H9 (cell line): Measurements from ENCODE around the gene CD9. TPM values are rescaled to one million over a fixed set of nuclear protein-coding genes. Genes with fewer than 3 reads are reported as not detected.
A peak's percentile ranks its signal among the peaks of the same experiment; 100 is the strongest.

Experiments
- DNase-seq: peaks from one replicate; pipeline ENCODE4 v3.0.0-alpha.2; 2017
- H2AFZ ChIP-seq: one replicate; pipeline ENCODE4 v1.6.1; 2013; ENCODE audit warnings: mild to moderate bottlenecking, low read length, control low read depth, moderate library complexity
- H2AK5ac ChIP-seq: 2 replicates; pipeline ENCODE4 v1.6.1; 2013; ENCODE audit warnings: low read length, control low read depth, mixed read lengths; ENCODE audit not compliant: insufficient read length
- H2BK120ac ChIP-seq: one replicate; pipeline ENCODE4 v1.6.1; 2013; ENCODE audit warnings: low read depth, mild to moderate bottlenecking, low read length, control low read depth, inconsistent platforms; ENCODE audit not compliant: poor library complexity, severe bottlenecking
- H2BK12ac ChIP-seq: 2 replicates; pipeline ENCODE4 v1.6.1; 2013; ENCODE audit warnings: low read length, control low read depth, mixed read lengths, low read depth; ENCODE audit not compliant: insufficient read length
- H2BK15ac ChIP-seq: 2 replicates; pipeline ENCODE4 v1.6.1; 2013; ENCODE audit warnings: low read depth, low read length, control low read depth
- H2BK20ac ChIP-seq: one replicate; pipeline ENCODE4 v1.6.1; 2013; ENCODE audit warnings: low read depth, mild to moderate bottlenecking, low read length, control low read depth, inconsistent platforms; ENCODE audit not compliant: poor library complexity, severe bottlenecking
- H2BK5ac ChIP-seq: 2 replicates; pipeline ENCODE4 v1.6.1; 2013; ENCODE audit warnings: low read length, control low read depth, mixed read lengths; ENCODE audit not compliant: insufficient read length
- H3K14ac ChIP-seq: 2 replicates; pipeline ENCODE4 v1.6.1; 2013; ENCODE audit warnings: low read length, control low read depth; ENCODE audit not compliant: insufficient read depth
- H3K18ac ChIP-seq: 2 replicates; pipeline ENCODE4 v1.6.1; 2013; ENCODE audit warnings: low read depth, mild to moderate bottlenecking, mixed read lengths, low read length, control low read depth; ENCODE audit not compliant: insufficient read length
- H3K23ac ChIP-seq: 2 replicates; pipeline ENCODE4 v1.6.1; 2013; ENCODE audit warnings: low read length, control low read depth, mixed read lengths, low read depth; ENCODE audit not compliant: insufficient read length
- H3K23me2 ChIP-seq: 2 replicates; pipeline ENCODE4 v1.6.1; 2013; ENCODE audit warnings: low read depth, mild to moderate bottlenecking, mixed read lengths, low read length, control low read depth; ENCODE audit not compliant: insufficient read length, poor library complexity, severe bottlenecking
- H3K27ac ChIP-seq: 2 replicates; pipeline ENCODE4 v1.5.1; 2013; ENCODE audit warnings: low read length, control low read depth, mixed read lengths, low read depth; ENCODE audit not compliant: insufficient read length
- H3K27me3 ChIP-seq: 2 replicates; pipeline ENCODE4 v1.6.1; 2013; ENCODE audit warnings: low read length, control low read depth, inconsistent platforms; ENCODE audit not compliant: insufficient read depth
- H3K4ac ChIP-seq: 2 replicates; pipeline ENCODE4 v1.6.1; 2013; ENCODE audit warnings: low read depth, mild to moderate bottlenecking, control low read depth, inconsistent platforms, low read length, moderate library complexity
- H3K4me1 ChIP-seq: 2 replicates; pipeline ENCODE4 v1.6.1; 2013; ENCODE audit warnings: low read length, control low read depth, inconsistent platforms; ENCODE audit not compliant: insufficient read depth
- H3K4me2 ChIP-seq: 2 replicates; pipeline ENCODE4 v1.6.1; 2013; ENCODE audit warnings: low read length, control low read depth, mixed read lengths; ENCODE audit not compliant: insufficient read length, insufficient read depth
- H3K56ac ChIP-seq: 2 replicates; pipeline ENCODE4 v1.6.1; 2013; ENCODE audit warnings: low read depth, mild to moderate bottlenecking, mixed read lengths, low read length, control low read depth; ENCODE audit not compliant: insufficient read length
- H3K79me1 ChIP-seq: 2 replicates; pipeline ENCODE4 v1.6.1; 2013; ENCODE audit warnings: low read depth, mild to moderate bottlenecking, moderate library complexity, low read length, control low read depth, inconsistent platforms; ENCODE audit not compliant: insufficient read depth, poor library complexity, severe bottlenecking
- H3K79me2 ChIP-seq: 2 replicates; pipeline ENCODE4 v1.6.1; 2013; ENCODE audit warnings: low read length, control low read depth, inconsistent platforms; ENCODE audit not compliant: insufficient read depth
- H3K9ac ChIP-seq: 2 replicates; pipeline ENCODE4 v1.6.1; 2013; ENCODE audit warnings: low read length, control low read depth, mixed read lengths; ENCODE audit not compliant: insufficient read length; ENCODE audit errors: extremely low read depth
- H3K9me3 ChIP-seq: one replicate; pipeline ENCODE4 v1.6.1; 2013; ENCODE audit warnings: low read depth, low read length, inconsistent platforms; ENCODE audit not compliant: control insufficient read depth
- H3T11ph ChIP-seq: one replicate; pipeline ENCODE4 v1.6.1; 2013; ENCODE audit warnings: mild to moderate bottlenecking, low read length, control low read depth, inconsistent platforms
- H4K20me1 ChIP-seq: one replicate; pipeline ENCODE4 v1.6.1; 2013; ENCODE audit not compliant: control insufficient read depth, insufficient read length, insufficient read depth
- H4K5ac ChIP-seq: 2 replicates; pipeline ENCODE4 v1.6.1; 2013; ENCODE audit warnings: low read depth, mild to moderate bottlenecking, mixed read lengths, low read length, control low read depth; ENCODE audit not compliant: insufficient read length
- H4K8ac ChIP-seq: replicated peaks from 2 replicates; pipeline ENCODE4 v1.6.1; 2013; ENCODE audit warnings: low read length, control low read depth, mixed read lengths, low read depth; ENCODE audit not compliant: insufficient read length
- H4K91ac ChIP-seq: 2 replicates; pipeline ENCODE4 v1.6.1; 2013; ENCODE audit warnings: low read depth, mild to moderate bottlenecking, moderate library complexity, mixed read lengths, low read length, control low read depth; ENCODE audit not compliant: insufficient read length
- H3K27ac Mint-ChIP-seq, 3 experiments: 2 replicates in 2 of 3; 3 replicates in 1 of 3; pipeline ENCODE4 v1.8.0; 2020 to 2021; ENCODE audit warnings: mixed read lengths in 3 of 3, mild to moderate bottlenecking in 1 of 3, moderate library complexity in 1 of 3
- H3K27me3 Mint-ChIP-seq: 2 replicates; pipeline ENCODE4 v1.8.0; 2021; ENCODE audit warnings: low read depth, mild to moderate bottlenecking, moderate library complexity, mixed read lengths
- H3K36me3 Mint-ChIP-seq, 3 experiments: 2 replicates in 2 of 3; 3 replicates in 1 of 3; pipeline ENCODE4 v1.8.0; 2020 to 2021; ENCODE audit warnings: low read depth in 3 of 3, mixed read lengths in 3 of 3; ENCODE audit not compliant: insufficient read depth in 1 of 3
- H3K4me1 Mint-ChIP-seq, 2 experiments: 2 replicates each; pipeline ENCODE4 v1.8.0; 2020; ENCODE audit warnings: mixed read lengths in 2 of 2
- H3K4me3 Mint-ChIP-seq, 2 experiments: 2 replicates in 1 of 2; 3 replicates in 1 of 2; pipeline ENCODE4 v1.8.0; 2020 to 2021; ENCODE audit warnings: mild to moderate bottlenecking in 2 of 2, mixed read lengths in 2 of 2, moderate library complexity in 1 of 2
- H3K9me3 Mint-ChIP-seq, 2 experiments: 2 replicates in 1 of 2; 3 replicates in 1 of 2; pipeline ENCODE4 v1.8.0; 2020; ENCODE audit warnings: mild to moderate bottlenecking in 2 of 2, mixed read lengths in 2 of 2, moderate library complexity in 1 of 2
- WGBS: extraction: QIAGEN DNeasy Blood & Tissue Kit; methylation state at CpG from one replicate; pipeline ENCODE4 v1.1.7; 2013; ENCODE audit warnings: missing lambda C conversion rate, low lambda C conversion rate, mixed read lengths; ENCODE audit not compliant: insufficient read length; ENCODE audit errors: extremely low coverage; 5-methylcytosine and 5-hydroxymethylcytosine counted together
- total RNA-seq: library from RNA; stranded (reverse); gene quantifications from 2 replicates; pipeline ENCODE4 v1.2.1, GENCODE V29; 2021
- TF ChIP-seq, protein P1 (sequence below): fragments of 200-600 bp; sonication (generic); conservative IDR thresholded peaks from 3 replicates; pipeline ENCODE4 v1.8.0; 2021; ENCODE audit warnings: antibody characterized with exemption, mild to moderate bottlenecking

CD9 gene
- total RNA-seq, 1 experiment from 2014 or later: 132 TPM

GRCh38 chr12:6206327-6206726 lies 6.1 kb downstream of the CD9 start:
- Histone ChIP-seq H3K27me3 (no peaks in the 10 kb centered on the region), H2BK15ac (no peak overlapping the region), H2AK5ac (no peak overlapping the region), H2BK20ac (no peak overlapping the region), H4K91ac (no peak overlapping the region), H3K14ac (no peak overlapping the region), H3K4me1 (peaks cover 42% of the 10 kb centered on the region), H3K9me3 (no peaks in the 10 kb centered on the region), H3K4me2 (no peak overlapping the region), H4K8ac (no peak overlapping the region), H3K23me2 (peaks cover 3% of the 10 kb centered on the region), H2BK12ac (no peak overlapping the region), H2BK120ac (no peak overlapping the region), H2AFZ (no peak overlapping the region), H3K4ac (no peak overlapping the region), H3K18ac (no peak overlapping the region), H3K79me1 (peaks cover 11% of the 10 kb centered on the region), H4K5ac (no peak overlapping the region), H3K79me2 (peaks cover 16% of the 10 kb centered on the region), H4K20me1 (no peaks in the 10 kb centered on the region), H3K27ac (no peak overlapping the region), H3T11ph (no peak overlapping the region), H2BK5ac (no peak overlapping the region), H3K56ac (no peak overlapping the region), H3K9ac (no peak overlapping the region), H3K23ac (no peak overlapping the region)
- DNase-seq: no peak
- Mint-ChIP-seq H3K4me3 (peak overlapping the region in 1 of 2 experiments; percentile 65; a peak in 1 of 5 replicates), H3K9me3 (no peaks in the 10 kb centered on the region; a peak in 1 of 5 replicates), H3K27me3 (no peaks in the 10 kb centered on the region; the same call in 1 of the 2 replicates), H3K4me1 (peaks cover 77 to 81% of the 10 kb centered on the region in 2 experiments), H3K36me3 (peaks cover 18 to 58% (median 30%) of the 10 kb centered on the region in 3 experiments; a peak in 6 of 7 replicates), H3K27ac (peak overlapping the region in 1 of 3 experiments; percentile 95; a peak in 1 of 7 replicates)
- TF ChIP-seq, protein P1, sequence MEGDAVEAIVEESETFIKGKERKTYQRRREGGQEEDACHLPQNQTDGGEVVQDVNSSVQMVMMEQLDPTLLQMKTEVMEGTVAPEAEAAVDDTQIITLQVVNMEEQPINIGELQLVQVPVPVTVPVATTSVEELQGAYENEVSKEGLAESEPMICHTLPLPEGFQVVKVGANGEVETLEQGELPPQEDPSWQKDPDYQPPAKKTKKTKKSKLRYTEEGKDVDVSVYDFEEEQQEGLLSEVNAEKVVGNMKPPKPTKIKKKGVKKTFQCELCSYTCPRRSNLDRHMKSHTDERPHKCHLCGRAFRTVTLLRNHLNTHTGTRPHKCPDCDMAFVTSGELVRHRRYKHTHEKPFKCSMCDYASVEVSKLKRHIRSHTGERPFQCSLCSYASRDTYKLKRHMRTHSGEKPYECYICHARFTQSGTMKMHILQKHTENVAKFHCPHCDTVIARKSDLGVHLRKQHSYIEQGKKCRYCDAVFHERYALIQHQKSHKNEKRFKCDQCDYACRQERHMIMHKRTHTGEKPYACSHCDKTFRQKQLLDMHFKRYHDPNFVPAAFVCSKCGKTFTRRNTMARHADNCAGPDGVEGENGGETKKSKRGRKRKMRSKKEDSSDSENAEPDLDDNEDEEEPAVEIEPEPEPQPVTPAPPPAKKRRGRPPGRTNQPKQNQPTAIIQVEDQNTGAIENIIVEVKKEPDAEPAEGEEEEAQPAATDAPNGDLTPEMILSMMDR: no peak
- WGBS: no CpG with 5 or more reads among the region's 4 CpGs
